WTC11 (cell line): ENCODE measurements around the gene PLCL2. TPM values are rescaled to one million over a fixed set of nuclear protein-coding genes. Genes with fewer than 3 reads are reported as not detected.
A peak's percentile ranks its signal among the peaks of the same experiment; 100 is the strongest.

ENCODE experiments used
- ATAC-seq: fragments of 200-7000 bp; cut with Tn5 transposase; 2 replicates; pipeline ENCODE4 v1.10.0; 2021; ENCODE audit warnings: mild to moderate bottlenecking, moderate library complexity
- CTCF ChIA-PET: fragments of 300-600 bp; sonication (Branson Sonifier 250); formaldehyde crosslinking; loops from one replicate; lab custom pipeline; 2021; ENCODE audit warnings: antibody characterized with exemption; lab: Charles Lee
- POLR2A ChIA-PET: fragments of 350-600 bp; sonication (Branson Sonifier 250); formaldehyde crosslinking; loops from one replicate; lab custom pipeline; 2021; ENCODE audit warnings: antibody characterized with exemption; lab: Charles Lee
- DNase-seq: peaks from one replicate; pipeline ENCODE4 v3.0.0; 2021; ENCODE audit warnings: low spot score
- H3K27ac Mint-ChIP-seq: 2 replicates; pipeline ENCODE4 v1.8.0; 2021; ENCODE audit warnings: mixed read lengths
- H3K27me3 Mint-ChIP-seq: 2 replicates; pipeline ENCODE4 v1.8.0; 2021; ENCODE audit warnings: low read depth, mild to moderate bottlenecking, moderate library complexity, mixed read lengths
- H3K36me3 Mint-ChIP-seq: 2 replicates; pipeline ENCODE4 v1.8.0; 2021; ENCODE audit warnings: mixed read lengths
- H3K4me1 Mint-ChIP-seq: 2 replicates; pipeline ENCODE4 v1.8.0; 2022; ENCODE audit warnings: mixed read lengths
- H3K4me3 Mint-ChIP-seq: 2 replicates; pipeline ENCODE4 v1.8.0; 2021; ENCODE audit warnings: mild to moderate bottlenecking, moderate library complexity, mixed read lengths
- H3K9me3 Mint-ChIP-seq: 2 replicates; pipeline ENCODE4 v1.8.0; 2021; ENCODE audit warnings: mixed read lengths
- AFF4 ChIP-seq: sonication (generic); formaldehyde crosslinking; IDR thresholded peaks from 2 replicates; pipeline ENCODE4 v1.8.1; 2023; ENCODE audit warnings: mild to moderate bottlenecking, missing genetic modification reagents, borderline replicate concordance
- ATF2 ChIP-seq: sonication (generic); formaldehyde crosslinking; IDR thresholded peaks from 2 replicates; pipeline ENCODE4 v1.8.1; 2022; ENCODE audit warnings: low read depth, missing genetic modification reagents, borderline replicate concordance
- ERG ChIP-seq: fragments of 250-450 bp; sonication (Bioruptor Pico); IDR thresholded peaks from 2 replicates; pipeline ENCODE4 v1.8.0; 2021; ENCODE audit warnings: mild to moderate bottlenecking
- ESRRA ChIP-seq: sonication (generic); formaldehyde crosslinking; IDR thresholded peaks from 2 replicates; pipeline ENCODE4 v1.8.1; 2022; ENCODE audit warnings: mild to moderate bottlenecking, missing genetic modification reagents, borderline replicate concordance
- MLX ChIP-seq: sonication (generic); formaldehyde crosslinking; IDR thresholded peaks from 2 replicates; pipeline ENCODE4 v1.8.1; 2023; ENCODE audit warnings: mild to moderate bottlenecking, missing genetic modification reagents, moderate library complexity
- MXD4 ChIP-seq: fragments of 250-450 bp; sonication (Bioruptor Pico); IDR thresholded peaks from 2 replicates; pipeline ENCODE4 v1.8.0; 2021; ENCODE audit warnings: mild to moderate bottlenecking, moderate library complexity, borderline replicate concordance
- NFE2L1 ChIP-seq: sonication (generic); formaldehyde crosslinking; IDR thresholded peaks from 2 replicates; pipeline ENCODE4 v1.8.1; 2023; ENCODE audit warnings: missing genetic modification reagents
- PRRX2 ChIP-seq: fragments of 250-450 bp; sonication (Bioruptor Pico); IDR thresholded peaks from 2 replicates; pipeline ENCODE4 v1.8.0; 2021; ENCODE audit warnings: mild to moderate bottlenecking
- USF1 ChIP-seq: sonication (generic); formaldehyde crosslinking; IDR thresholded peaks from 2 replicates; pipeline ENCODE4 v1.8.0; 2022; ENCODE audit warnings: mild to moderate bottlenecking, missing genetic modification reagents
- ZNF219 ChIP-seq: sonication (generic); formaldehyde crosslinking; IDR thresholded peaks from 2 replicates; pipeline ENCODE4 v1.8.0; 2023; ENCODE audit warnings: missing genetic modification reagents, mild to moderate bottlenecking, borderline replicate concordance
- ZNF281 ChIP-seq: sonication (generic); formaldehyde crosslinking; IDR thresholded peaks from 2 replicates; pipeline ENCODE4 v1.8.0; 2023; ENCODE audit warnings: mild to moderate bottlenecking, missing genetic modification reagents
- ZNF396 ChIP-seq: fragments of 250-450 bp; sonication (Bioruptor Pico); IDR thresholded peaks from 2 replicates; pipeline ENCODE4 v1.8.0; 2021; ENCODE audit warnings: mild to moderate bottlenecking, moderate library complexity, borderline replicate concordance
- ZSCAN18 ChIP-seq: fragments of 250-450 bp; sonication (Bioruptor Pico); IDR thresholded peaks from 2 replicates; pipeline ENCODE4 v2.1.2; 2022; ENCODE audit warnings: mild to moderate bottlenecking, moderate library complexity
- total RNA-seq: library from RNA; stranded (reverse); gene quantifications from 3 replicates; pipeline ENCODE4 v1.2.3, GENCODE V29; 2021

Gene PLCL2
- total RNA-seq, 1 experiment from 2014 or later = 11.8 TPM

- H3K36me3 Mint-ChIP-seq = no peaks in the 10 kb centered on the region
- no peaks in the 10 kb centered on the region for H3K4me1 Mint-ChIP-seq
- no peaks in the 10 kb centered on the region for H3K9me3 Mint-ChIP-seq
- ATAC-seq (no peak), DNase-seq (no peak)
- H3K27ac Mint-ChIP-seq = no peak overlapping the region
- ChIA-PET POLR2A (no interaction called here), CTCF (interaction anchor here (0.9 to 2.2 kb wide), 2 partner anchors 15 to 41 kb away, joined by 3 to 7 read pairs; partner anchors contain the start of gene PLCL2)
- no peak overlapping the region for H3K4me3 Mint-ChIP-seq
- no peaks in the 10 kb centered on the region for H3K27me3 Mint-ChIP-seq
- TF ChIP-seq ZNF396 (CRISPR knock-in tag) = no peak
- TF ChIP-seq NFE2L1 (CRISPR knock-in tag) = no peak
- TF ChIP-seq AFF4 (CRISPR knock-in tag) = no peak
- TF ChIP-seq ERG (CRISPR knock-in tag) = no peak
Observed at GRCh38 chr3:16869261-16870005, 15.3 kb upstream of the PLCL2 start.

- H3K4me3 Mint-ChIP-seq = no peak overlapping the region
- TF ChIP-seq ZNF281 (CRISPR knock-in tag) (no peak), ATF2 (no peak), USF1 (CRISPR knock-in tag) (no peak), NFE2L1 (CRISPR knock-in tag) (no peak), MLX (CRISPR knock-in tag) (no peak), ESRRA (CRISPR knock-in tag) (no peak), ZNF219 (CRISPR knock-in tag) (no peak), MXD4 (no peak), PRRX2 (no peak), ZSCAN18 (CRISPR knock-in tag) (no peak)
- no peaks in the 10 kb centered on the region for H3K36me3 Mint-ChIP-seq
- no peak overlapping the region for H3K27ac Mint-ChIP-seq
- H3K4me1 Mint-ChIP-seq = no peaks in the 10 kb centered on the region
- ChIA-PET POLR2A (no interaction called here), CTCF (interaction anchor here (0.6 to 5.0 kb wide), 15 partner anchors 11 to 273 kb away, joined by 3 to 44 read pairs (median 4); partner anchors contain the start of gene PLCL2)
- DNase-seq (no peak), ATAC-seq (peak; percentile 72)
- no peaks in the 10 kb centered on the region for H3K9me3 Mint-ChIP-seq
- no peaks in the 10 kb centered on the region; the same call in 1 of the 2 replicates for H3K27me3 Mint-ChIP-seq
Observed at GRCh38 chr3:16871915-16872842, 12.6 kb upstream of the PLCL2 start.
